PFSK-1 (cell line): ENCODE results near the gene CYP2D6.

Experiments
- FOXP2 ChIP-seq: optimal IDR thresholded peaks from 2 replicates; pipeline ENCODE3; 2011; ENCODE audit warnings: borderline replicate concordance, control low read depth, inconsistent platforms; ENCODE audit not compliant: insufficient read depth; ENCODE audit errors: extremely low read length, extremely low read depth
- POLR2AphosphoS5 ChIP-seq: IDR thresholded peaks from 2 replicates; pipeline ENCODE4 v1.6.1; 2012; ENCODE audit warnings: low read depth, mild to moderate bottlenecking, control low read depth, low read length, moderate library complexity
- REST ChIP-seq, 2 experiments: IDR thresholded peaks; 2 replicates each; pipeline versions ENCODE4 v1.6.1 to v1.8.0; 2011 to 2012; ENCODE audit warnings: low read depth in 2 of 2, low read length in 2 of 2, control low read depth in 1 of 2, inconsistent platforms in 1 of 2, mild to moderate bottlenecking in 1 of 2, moderate library complexity in 1 of 2; ENCODE audit not compliant: insufficient read depth in 1 of 2
- SIN3A ChIP-seq: IDR thresholded peaks from 2 replicates; pipeline ENCODE4 v1.6.1; 2012; ENCODE audit warnings: mild to moderate bottlenecking, low read length, moderate library complexity, borderline replicate concordance; ENCODE audit not compliant: insufficient read depth
- TAF1 ChIP-seq: IDR thresholded peaks from 2 replicates; pipeline ENCODE4 v1.6.1; 2012; ENCODE audit warnings: low read length, control low read depth, borderline replicate concordance; ENCODE audit not compliant: insufficient read depth

Gene CYP2D6

GRCh38 chr22:42174062-42174461 is 43.5 kb upstream of the CYP2D6 start:
- no peak for TF ChIP-seq REST (IDR thresholded peaks at IDR 0.05; ENCODE audit: insufficient read depth in 1 of 2, low read depth in 2 of 2, low read length in 2 of 2)
- TF ChIP-seq FOXP2: no peak
- TF ChIP-seq SIN3A: no peak
- no peak for TF ChIP-seq TAF1
- no peak for TF ChIP-seq POLR2AphosphoS5

GRCh38 chr22:42173183-42173926 is 42.7 kb upstream of the CYP2D6 start:
- TF ChIP-seq FOXP2 (no peak), POLR2AphosphoS5 (no peak), SIN3A (no peak), TAF1 (no peak), REST (IDR thresholded peaks at IDR 0.05; ENCODE audit: insufficient read depth in 1 of 2, low read depth in 2 of 2, low read length in 2 of 2) (no peak)

- no peak for TF ChIP-seq SIN3A
- no peak for TF ChIP-seq REST (IDR thresholded peaks at IDR 0.05; ENCODE audit: insufficient read depth in 1 of 2, low read depth in 2 of 2, low read length in 2 of 2)
- no peak for TF ChIP-seq TAF1
- TF ChIP-seq FOXP2: no peak
- TF ChIP-seq POLR2AphosphoS5: no peak
Measured at GRCh38 chr22:42172773-42173172, 42.2 kb upstream of the CYP2D6 start.

GRCh38 chr22:42171946-42172719 is 41.5 kb upstream of the CYP2D6 start:
- no peak for TF ChIP-seq SIN3A
- no peak for TF ChIP-seq TAF1
- TF ChIP-seq REST (IDR thresholded peaks at IDR 0.05; ENCODE audit: insufficient read depth in 1 of 2, low read depth in 2 of 2, low read length in 2 of 2): no peak
- no peak for TF ChIP-seq FOXP2
- TF ChIP-seq POLR2AphosphoS5: no peak
